ENCODE measurements around the gene MARCO.
"Not testable (repeated sequence)": the region's sequence is repeated elsewhere in the genome, so short reads cannot be mapped to it uniquely, and the experiment has no call there.

MARCO gene

GRCh38 chr2:118974103-118974993 lies 32.4 kb downstream of the MARCO start:
- DNase-seq = no peak

DNA sequence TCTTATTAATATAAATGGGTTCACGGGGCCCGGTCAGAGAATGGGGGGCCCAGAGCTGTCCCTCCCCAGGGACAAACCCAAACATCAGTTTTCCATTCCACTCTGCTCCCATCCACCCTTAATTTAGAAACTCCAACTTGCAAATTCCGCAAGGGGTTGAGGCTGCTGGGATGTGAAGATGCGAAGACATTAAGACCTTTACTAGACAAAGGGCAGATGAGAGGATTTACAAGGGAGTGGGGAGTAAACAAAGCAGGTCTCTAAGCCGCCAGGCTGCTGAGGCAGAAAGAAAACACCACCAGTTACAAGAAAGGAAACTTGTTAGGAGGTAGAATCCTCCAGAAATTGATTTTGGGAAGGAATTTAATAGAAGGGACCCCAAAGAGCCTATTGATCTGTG lies 33.1 kb downstream of the MARCO start:
- DNase-seq = no peak

- no peak for DNase-seq
Observed at GRCh38 chr2:118978064-118978463, 36.1 kb downstream of the MARCO start.

- no peak for DNase-seq
Observed at GRCh38 chr2:118979152-118979861, 37.3 kb downstream of the MARCO start.

GRCh38 chr2:118980022-118980421 lies 38.0 kb downstream of the MARCO start:
- DNase-seq = no peak

GRCh38 chr2:118980573-118980972 lies 38.6 kb downstream of the MARCO start:
- no peak for DNase-seq

- no peak for DNase-seq
Observed at GRCh38 chr2:118981632-118982031, 39.6 kb downstream of the MARCO start.

GRCh38 chr2:118982039-118982438 lies 40.0 kb downstream of the MARCO start:
- no peak for DNase-seq

GRCh38 chr2:118983133-118983532 lies 41.1 kb downstream of the MARCO start:
- DNase-seq = no peak

- no peak for DNase-seq
Observed at GRCh38 chr2:118983915-118984314, 41.9 kb downstream of the MARCO start.

- no peak for DNase-seq
Observed at GRCh38 chr2:118986738-118987137, 44.7 kb downstream of the MARCO start.

GRCh38 chr2:118987886-118988285 lies 45.9 kb downstream of the MARCO start:
- no peak for DNase-seq

GRCh38 chr2:118988706-118989105 lies 46.7 kb downstream of the MARCO start:
- no peak for DNase-seq

DNA sequence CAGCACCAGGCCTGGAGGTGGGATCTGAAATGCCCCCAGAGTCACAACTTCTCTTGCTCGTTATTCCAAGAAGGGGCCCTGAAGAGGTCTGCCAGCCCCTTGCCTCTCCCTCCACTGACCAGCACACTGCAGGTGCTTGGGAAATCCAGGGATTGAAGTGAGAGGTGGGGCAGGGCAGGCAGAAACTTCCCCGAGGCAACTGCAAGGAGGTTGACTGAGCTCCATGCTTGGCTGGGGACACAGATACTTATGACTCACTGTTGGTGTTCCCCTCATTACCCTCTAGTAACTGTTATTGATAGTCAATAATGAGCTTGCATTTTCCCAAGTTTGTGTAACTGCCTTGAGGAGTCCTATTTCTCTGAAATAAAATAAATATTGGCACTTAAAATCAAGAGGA lies 47.5 kb downstream of the MARCO start:
- DNase-seq = no peak

DNA sequence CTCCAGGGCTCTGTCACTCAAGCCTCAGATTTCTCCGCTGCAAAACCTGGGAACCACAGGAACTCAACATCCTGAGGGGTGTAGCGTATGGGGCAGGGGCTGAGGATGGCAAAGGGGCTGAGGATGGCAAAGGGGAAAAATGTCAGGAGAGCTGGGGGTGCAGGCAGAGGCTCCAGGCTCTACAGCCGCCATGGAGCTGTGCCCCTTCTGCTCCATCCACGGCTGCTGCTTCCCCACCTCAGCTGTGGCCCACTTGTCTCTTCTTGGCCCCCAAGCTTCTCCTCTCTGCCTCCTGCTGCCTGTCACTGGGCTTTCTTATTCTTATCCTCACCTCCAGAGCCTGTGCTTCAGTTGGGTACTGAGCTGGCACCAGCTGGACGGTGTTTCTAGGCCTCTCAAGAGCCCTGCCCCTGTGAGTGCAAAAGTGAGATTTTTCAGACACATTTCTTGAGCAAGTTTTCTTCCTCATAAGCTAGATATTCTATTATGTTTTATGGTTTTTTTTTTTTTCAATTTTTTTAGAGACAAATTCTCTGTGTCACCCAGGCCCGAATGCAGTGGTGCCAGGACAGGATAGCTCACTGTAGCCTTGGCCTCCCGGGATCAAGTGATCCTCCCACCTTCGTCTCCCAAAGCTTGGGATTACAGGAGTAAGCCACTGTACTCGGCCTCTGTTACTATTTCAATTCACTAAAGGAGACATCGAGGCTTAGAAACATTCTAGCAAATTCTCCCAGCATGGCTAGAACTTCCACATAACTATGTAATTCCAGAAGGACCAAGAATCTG lies 49.0 kb downstream of the MARCO start:
- no peak for DNase-seq

GRCh38 chr2:118991554-118991953 lies 49.6 kb downstream of the MARCO start:
- DNase-seq = no peak

DNA sequence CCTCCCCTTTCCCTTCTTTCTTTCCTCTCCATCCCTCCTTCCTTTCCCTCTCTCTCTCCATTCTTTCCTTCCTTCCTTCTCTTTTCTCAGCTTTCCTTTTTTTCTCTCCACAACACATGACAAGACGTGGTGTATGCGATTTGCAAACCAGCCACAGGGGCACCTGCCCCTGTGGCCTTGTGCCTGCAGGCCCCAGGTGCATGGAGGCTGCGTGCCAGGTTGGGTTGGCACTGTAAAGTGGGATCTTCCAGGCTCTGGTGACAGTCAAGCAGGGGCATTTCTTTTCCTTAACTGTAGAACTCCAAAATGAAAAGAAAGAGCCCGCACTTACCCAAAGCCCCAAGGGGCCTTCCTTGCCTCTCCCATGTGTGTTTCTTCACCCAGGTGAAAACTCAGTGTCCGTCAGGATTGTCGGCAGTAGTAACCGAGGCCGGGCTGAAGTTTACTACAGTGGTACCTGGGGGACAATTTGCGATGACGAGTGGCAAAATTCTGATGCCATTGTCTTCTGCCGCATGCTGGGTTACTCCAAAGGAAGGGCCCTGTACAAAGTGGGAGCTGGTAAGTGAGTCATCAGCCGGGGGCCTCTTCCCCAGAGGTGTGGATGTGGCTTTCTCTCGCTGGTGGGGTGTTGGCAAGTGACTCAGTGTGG lies 50.9 kb downstream of the MARCO start:
- no peak for DNase-seq

DNA sequence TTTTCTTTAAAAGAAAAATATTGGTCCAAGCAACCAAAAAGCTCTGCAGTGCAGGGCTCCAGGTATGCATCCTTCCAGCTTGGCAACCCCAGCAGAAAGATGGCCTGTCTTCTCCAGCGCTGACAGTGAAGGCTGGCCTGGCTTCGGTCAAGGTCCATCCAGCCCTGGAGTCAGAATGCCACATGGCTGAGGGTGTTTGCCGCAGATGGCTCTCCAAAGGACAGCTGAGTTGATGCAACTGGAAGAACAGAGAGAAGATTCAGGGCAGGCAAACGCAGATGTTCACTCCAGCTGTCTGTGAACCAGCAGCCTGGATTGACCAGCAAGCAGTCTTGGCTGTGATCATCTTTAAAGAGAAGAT lies 51.4 kb downstream of the MARCO start:
- DNase-seq = no peak

DNA sequence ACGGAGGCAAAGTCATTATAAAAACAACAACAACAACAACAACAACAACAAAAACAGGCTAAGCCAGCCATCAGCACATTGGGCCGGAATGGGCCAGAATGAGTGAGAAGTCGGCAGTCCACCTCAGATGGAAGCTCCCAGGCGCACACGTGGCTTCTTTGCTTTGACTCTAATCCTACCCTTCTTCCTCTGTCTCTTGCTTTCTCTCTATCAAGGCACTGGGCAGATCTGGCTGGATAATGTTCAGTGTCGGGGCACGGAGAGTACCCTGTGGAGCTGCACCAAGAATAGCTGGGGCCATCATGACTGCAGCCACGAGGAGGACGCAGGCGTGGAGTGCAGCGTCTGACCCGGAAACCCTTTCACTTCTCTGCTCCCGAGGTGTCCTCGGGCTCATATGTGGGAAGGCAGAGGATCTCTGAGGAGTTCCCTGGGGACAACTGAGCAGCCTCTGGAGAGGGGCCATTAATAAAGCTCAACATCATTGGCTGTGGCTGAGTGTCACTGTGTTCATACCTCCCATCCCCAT lies 52.2 kb downstream of the MARCO start:
- no peak for DNase-seq

DNA sequence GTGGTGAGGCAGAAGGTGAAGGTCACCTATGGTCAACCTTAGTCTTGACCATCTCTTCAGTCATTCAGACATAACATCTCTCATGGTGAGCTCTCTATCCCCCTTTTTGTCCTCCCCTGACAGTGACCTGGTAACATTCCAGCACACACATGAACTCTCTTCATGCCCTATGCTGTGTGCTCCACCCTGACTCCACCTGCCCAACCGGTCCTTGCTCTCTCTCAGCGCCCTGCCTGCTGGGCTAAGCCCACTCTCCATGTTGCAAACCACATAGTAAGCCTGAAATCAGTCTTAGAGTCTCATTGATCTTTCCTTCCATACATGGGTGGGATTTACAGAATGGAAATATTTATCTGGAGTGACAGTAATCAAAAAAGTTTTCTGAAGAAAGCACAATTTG lies 52.8 kb downstream of the MARCO start:
- no peak for DNase-seq

- DNase-seq = not testable (repeated sequence)
Observed at GRCh38 chr2:119003856-119004255, 61.9 kb downstream of the MARCO start.

All from nucleus accumbens (tissue), 56 donors.